CD14-positive monocyte (primary cell): Measurements from ENCODE around the gene FAM193A. TPM values are rescaled to one million over a fixed set of nuclear protein-coding genes. Genes with fewer than 3 reads are reported as not detected.

Experiments used
- DNase-seq, 3 donors: peaks; one replicate each; pipeline ENCODE4 v3.0.0-alpha.2; 2011 to 2022
- H2AFZ ChIP-seq: 2 replicates; pipeline ENCODE4 v1.6.0; 2012; ENCODE audit warnings: mild to moderate bottlenecking, low read depth, low read length, inconsistent platforms; ENCODE audit not compliant: insufficient read depth, poor library complexity, severe bottlenecking
- H3K27ac ChIP-seq, 2 donors: 1 replicate in 1 of 2; 2 replicates in 1 of 2; pipeline ENCODE4 v1.5.1; 2012 to 2013; ENCODE audit warnings: low read length in 2 of 2, control low read depth in 1 of 2, inconsistent platforms in 1 of 2, low read depth in 1 of 2, mild to moderate bottlenecking in 1 of 2
- H3K27me3 ChIP-seq, 2 donors: one replicate each; pipeline versions ENCODE4 v1.6.0 to v1.6.1; 2011 to 2013; ENCODE audit warnings: low read length in 2 of 2; ENCODE audit not compliant: control insufficient read depth in 2 of 2, insufficient read depth in 2 of 2
- H3K36me3 ChIP-seq, 2 donors: replicated peaks in 1 of 2; 1 replicate in 1 of 2; 2 replicates in 1 of 2; pipeline versions ENCODE4 v1.5.1 to v1.6.1; 2012 to 2013; ENCODE audit warnings: low read length in 2 of 2, control low read depth in 1 of 2, inconsistent platforms in 1 of 2, mild to moderate bottlenecking in 1 of 2; ENCODE audit not compliant: insufficient read depth in 2 of 2, control insufficient read depth in 1 of 2
- H3K4me1 ChIP-seq, 2 donors: 1 replicate in 1 of 2; 2 replicates in 1 of 2; pipeline versions ENCODE4 v1.5.1 to v1.6.1; 2012 to 2013; ENCODE audit warnings: low read length in 2 of 2, control low read depth in 1 of 2, inconsistent platforms in 1 of 2, mild to moderate bottlenecking in 1 of 2, moderate library complexity in 1 of 2; ENCODE audit not compliant: insufficient read depth in 2 of 2, control insufficient read depth in 1 of 2
- H3K4me2 ChIP-seq: replicated peaks from 2 replicates; pipeline ENCODE3; 2012; ENCODE audit warnings: low read length, moderate library complexity, mild to moderate bottlenecking; ENCODE audit not compliant: poor library complexity, severe bottlenecking; ENCODE audit errors: extremely low read depth
- H3K4me3 ChIP-seq, 3 experiments: fragments of 200-600 bp in 1 of 3; sonication (generic) in 1 of 3; replicated peaks in 1 of 3; 1 replicate in 2 of 3; 2 replicates in 1 of 3; pipeline ENCODE4 v1.5.1; 2011 to 2013; ENCODE audit warnings: low read length in 3 of 3, mild to moderate bottlenecking in 3 of 3, control low read depth in 2 of 3, low read depth in 2 of 3, inconsistent platforms in 1 of 3, moderate library complexity in 1 of 3
- H3K79me2 ChIP-seq: 2 replicates; pipeline ENCODE4 v1.6.0; 2012; ENCODE audit warnings: mild to moderate bottlenecking, control low read depth, inconsistent platforms, low read length, moderate library complexity; ENCODE audit not compliant: insufficient read depth
- H3K9ac ChIP-seq: 2 replicates; pipeline ENCODE4 v1.6.0; 2017; ENCODE audit warnings: low read length, mild to moderate bottlenecking; ENCODE audit not compliant: insufficient read depth, poor library complexity, severe bottlenecking
- H3K9me3 ChIP-seq, 2 donors: replicated peaks in 1 of 2; 1 replicate in 1 of 2; 2 replicates in 1 of 2; pipeline versions ENCODE4 v1.5.1 to v1.6.1; 2012 to 2013; ENCODE audit warnings: low read length in 2 of 2, control low read depth in 1 of 2; ENCODE audit not compliant: control insufficient read depth in 1 of 2, insufficient read depth in 1 of 2
- H4K20me1 ChIP-seq: 2 replicates; pipeline ENCODE4 v1.6.0; 2012; ENCODE audit warnings: mild to moderate bottlenecking, low read length, control low read depth, moderate library complexity; ENCODE audit not compliant: insufficient read depth
- H3K27ac Mint-ChIP-seq, 7 donors: one replicate each; pipeline ENCODE4 v1.8.0; 2020; ENCODE audit warnings: mild to moderate bottlenecking in 7 of 7, mixed read lengths in 7 of 7, moderate library complexity in 6 of 7, inconsistent platforms in 2 of 7
- H3K27me3 Mint-ChIP-seq, 3 donors: one replicate each; pipeline ENCODE4 v1.8.0; 2021 to 2022; ENCODE audit warnings: low read depth in 3 of 3, mild to moderate bottlenecking in 3 of 3, mixed read lengths in 3 of 3, moderate library complexity in 3 of 3, inconsistent platforms in 1 of 3
- H3K36me3 Mint-ChIP-seq, 2 donors: one replicate each; pipeline ENCODE4 v1.8.0; 2020; ENCODE audit warnings: mixed read lengths in 2 of 2, inconsistent platforms in 1 of 2, mild to moderate bottlenecking in 1 of 2
- H3K4me1 Mint-ChIP-seq: one replicate; pipeline ENCODE4 v1.8.0; 2020; ENCODE audit warnings: mild to moderate bottlenecking, mixed read lengths
- H3K4me3 Mint-ChIP-seq, 2 donors: one replicate each; pipeline ENCODE4 v1.8.0; 2020; ENCODE audit warnings: mild to moderate bottlenecking in 2 of 2, mixed read lengths in 2 of 2, moderate library complexity in 1 of 2
- H3K9me3 Mint-ChIP-seq, 7 donors: one replicate each; pipeline ENCODE4 v1.8.0; 2020 to 2022; ENCODE audit warnings: mixed read lengths in 7 of 7, mild to moderate bottlenecking in 6 of 7, moderate library complexity in 6 of 7, inconsistent platforms in 2 of 7
- WGBS: methylation state at CpG from one replicate; pipeline ENCODE4 v1.1.5; 2013; ENCODE audit warnings: missing lambda C conversion rate; ENCODE audit not compliant: insufficient coverage; 5-methylcytosine and 5-hydroxymethylcytosine counted together
- intact Hi-C, 2 donors: fragments of 100-400 bp; cut with micrococcal nuclease; formaldehyde crosslinking; loops; one replicate each; pipeline versions ENCODE4 v1.15.0 to v1.15.1; 2023
- polyA plus RNA-seq, 3 donors: library from polyadenylated mRNA; depleted of rRNA in 1 of 3; unstranded in 2 of 3; stranded (reverse) in 1 of 3; fragments of 300-500 nt in 2 of 3; fragments of >200 nt in 1 of 3; fragmentation: Illumina TruSeq in 2 of 3; gene quantifications; 1 replicate in 2 of 3; 2 replicates in 1 of 3; pipeline ENCODE4 v1.2.3, GENCODE V29; 2012 to 2021
- TF ChIP-seq, protein P1 (sequence below): fragments of 200-600 bp; IDR thresholded peaks from one replicate; pipeline ENCODE4 v1.8.0; 2022; ENCODE audit warnings: antibody characterized with exemption, mild to moderate bottlenecking

Gene FAM193A
- polyA plus RNA-seq, 3 donors: 0.66 to 11.8 (median 0.82) TPM

DNA sequence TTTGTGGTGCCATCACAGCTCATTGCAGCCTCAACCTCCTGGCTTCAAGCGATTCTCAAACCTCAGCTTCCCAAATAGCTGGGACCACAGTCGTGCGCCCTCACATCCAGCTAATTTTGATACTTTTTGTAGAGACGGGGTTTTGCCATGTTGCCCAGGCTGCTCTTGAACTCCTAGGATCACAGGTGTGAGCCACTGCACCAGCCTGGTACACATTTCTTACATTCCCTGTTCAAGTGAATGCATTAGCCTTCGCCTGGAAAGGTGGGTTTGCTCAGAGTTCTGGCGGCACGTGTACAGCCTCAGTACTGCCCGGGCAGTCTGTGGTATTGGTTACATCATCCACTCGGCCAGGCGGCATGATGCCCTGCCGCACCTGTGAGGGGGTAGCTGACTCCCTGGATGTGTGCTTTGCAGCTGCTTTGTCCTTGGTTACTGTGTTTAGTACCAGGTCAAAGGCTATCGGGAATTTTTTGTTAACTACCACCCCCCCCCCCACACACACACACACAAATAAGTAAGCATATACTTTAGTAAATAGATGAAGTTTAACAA lies 162.6 kb downstream of the FAM193A start:
- H3K36me3 ChIP-seq: peaks cover 95 to 97% of the 10 kb centered on the region in 2 donors
- H3K9ac ChIP-seq: no peak overlapping the region
- H3K9me3 ChIP-seq: no peaks in the 10 kb centered on the region
- Mint-ChIP-seq H3K9me3 (no peaks in the 10 kb centered on the region), H3K4me1 (no peaks in the 10 kb centered on the region), H3K4me3 (no peak overlapping the region), H3K27ac (peak overlapping the region in 1 of 7 donors; percentile 41), H3K36me3 (peaks cover 90 to 97% of the 10 kb centered on the region in 2 donors), H3K27me3 (no peaks in the 10 kb centered on the region)
- H3K4me2 ChIP-seq: no peak overlapping the region
- H4K20me1 ChIP-seq: no peaks in the 10 kb centered on the region
- TF ChIP-seq, protein P1, sequence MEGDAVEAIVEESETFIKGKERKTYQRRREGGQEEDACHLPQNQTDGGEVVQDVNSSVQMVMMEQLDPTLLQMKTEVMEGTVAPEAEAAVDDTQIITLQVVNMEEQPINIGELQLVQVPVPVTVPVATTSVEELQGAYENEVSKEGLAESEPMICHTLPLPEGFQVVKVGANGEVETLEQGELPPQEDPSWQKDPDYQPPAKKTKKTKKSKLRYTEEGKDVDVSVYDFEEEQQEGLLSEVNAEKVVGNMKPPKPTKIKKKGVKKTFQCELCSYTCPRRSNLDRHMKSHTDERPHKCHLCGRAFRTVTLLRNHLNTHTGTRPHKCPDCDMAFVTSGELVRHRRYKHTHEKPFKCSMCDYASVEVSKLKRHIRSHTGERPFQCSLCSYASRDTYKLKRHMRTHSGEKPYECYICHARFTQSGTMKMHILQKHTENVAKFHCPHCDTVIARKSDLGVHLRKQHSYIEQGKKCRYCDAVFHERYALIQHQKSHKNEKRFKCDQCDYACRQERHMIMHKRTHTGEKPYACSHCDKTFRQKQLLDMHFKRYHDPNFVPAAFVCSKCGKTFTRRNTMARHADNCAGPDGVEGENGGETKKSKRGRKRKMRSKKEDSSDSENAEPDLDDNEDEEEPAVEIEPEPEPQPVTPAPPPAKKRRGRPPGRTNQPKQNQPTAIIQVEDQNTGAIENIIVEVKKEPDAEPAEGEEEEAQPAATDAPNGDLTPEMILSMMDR: no peak
- intact Hi-C loops: no loop called here
- 93% methylated on average over 9 of the region's 12 CpGs for WGBS
- H3K27me3 ChIP-seq: no peaks in the 10 kb centered on the region
- H3K79me2 ChIP-seq: no peaks in the 10 kb centered on the region
- H2AFZ ChIP-seq: no peak overlapping the region
- no peak for DNase-seq
- H3K27ac ChIP-seq: no peak overlapping the region
- no peak overlapping the region for H3K4me3 ChIP-seq
- H3K4me1 ChIP-seq: no peaks in the 10 kb centered on the region

DNA sequence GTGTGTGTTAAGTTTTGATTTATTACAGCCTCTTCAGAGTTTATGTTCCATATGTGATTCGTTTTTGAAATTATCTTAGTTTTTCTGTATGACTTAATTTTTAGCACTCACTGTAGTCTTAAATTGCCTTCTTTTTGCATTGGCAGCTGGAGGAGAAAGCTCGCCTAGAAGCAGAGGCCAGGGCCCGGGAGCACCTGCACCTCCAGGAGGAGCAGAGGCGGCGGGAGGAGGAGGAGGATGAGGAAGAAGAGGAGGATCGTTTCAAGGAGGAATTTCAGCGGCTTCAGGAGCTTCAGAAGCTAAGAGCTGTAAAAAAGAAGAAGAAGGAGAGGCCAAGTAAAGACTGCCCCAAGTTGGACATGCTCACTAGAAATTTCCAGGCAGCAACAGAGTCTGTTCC lies 163.1 kb downstream of the FAM193A start:
- H3K27ac Mint-ChIP-seq: peak overlapping the region in 2 of 7 donors; percentile 5 to 46
- Histone ChIP-seq H2AFZ (no peak overlapping the region), H3K4me1 (no peaks in the 10 kb centered on the region), H3K9me3 (no peaks in the 10 kb centered on the region), H3K79me2 (no peaks in the 10 kb centered on the region), H3K4me2 (no peak overlapping the region), H3K27me3 (no peaks in the 10 kb centered on the region), H3K9ac (no peak overlapping the region), H3K4me3 (no peak overlapping the region), H3K36me3 (peaks cover 94 to 97% of the 10 kb centered on the region in 2 donors), H4K20me1 (no peaks in the 10 kb centered on the region), H3K27ac (no peak overlapping the region)
- WGBS: no CpG with 5 or more reads among the region's 7 CpGs
- H3K4me1 Mint-ChIP-seq: no peaks in the 10 kb centered on the region
- H3K36me3 Mint-ChIP-seq: peaks cover 88 to 97% of the 10 kb centered on the region in 2 donors
- H3K27me3 Mint-ChIP-seq: no peaks in the 10 kb centered on the region
- H3K9me3 Mint-ChIP-seq: no peaks in the 10 kb centered on the region
- TF ChIP-seq, protein P1: no peak
- intact Hi-C loops: no loop called here
- no peak for DNase-seq
- no peak overlapping the region for H3K4me3 Mint-ChIP-seq
